K562 (cell line): ENCODE data around the gene PTPN7. TPM values are rescaled to one million over a fixed set of nuclear protein-coding genes. Genes with fewer than 3 reads are reported as not detected.
A peak's percentile ranks its signal among the peaks of the same experiment; 100 is the strongest.

Experiments used
- DIDO1 ChIP-seq: fragments of 450-650 bp; IDR thresholded peaks from 2 replicates; pipeline ENCODE4 v1.6.1; 2016; ENCODE audit warnings: low read depth, missing biosample characterization, missing genetic modification characterization
- E2F3 ChIP-seq: fragments of 250-450 bp; sonication (Bioruptor Pico); IDR thresholded peaks from 2 replicates; pipeline ENCODE4 v1.4.0; 2020; ENCODE audit warnings: mild to moderate bottlenecking
- HMGXB4 ChIP-seq: sonication (generic); formaldehyde crosslinking; IDR thresholded peaks from 2 replicates; pipeline ENCODE4 v1.8.1; 2023; ENCODE audit warnings: mild to moderate bottlenecking, missing genetic modification reagents
- MTA1 ChIP-seq: fragments of 450-650 bp; IDR thresholded peaks from 2 replicates; pipeline ENCODE4 v1.6.1; 2017; ENCODE audit warnings: borderline replicate concordance
- PBX2 ChIP-seq, 2 experiments: IDR thresholded peaks in 1 of 2; conservative IDR thresholded peaks in 1 of 2; 2 replicates each; pipeline ENCODE4 v1.6.1; 2016; ENCODE audit warnings: low read depth in 2 of 2, mild to moderate bottlenecking in 1 of 2, missing compliant biosample characterization in 1 of 2, missing genetic modification characterization in 1 of 2, moderate library complexity in 1 of 2
- RBM22 ChIP-seq: fragments of 200-400 bp; formaldehyde crosslinking; IDR thresholded peaks from 2 replicates; pipeline ENCODE4 v1.6.1; 2018; ENCODE audit warnings: low read length, low read depth; ENCODE audit not compliant: poor library complexity, severe bottlenecking
- TEAD1 ChIP-seq, 2 experiments: fragments of 450-650 bp in 1 of 2; sonication (generic) in 1 of 2; formaldehyde crosslinking; IDR thresholded peaks; 2 replicates each; pipeline versions ENCODE4 v1.4.0 to v1.8.0; 2020 to 2022; ENCODE audit warnings: mild to moderate bottlenecking in 2 of 2, missing genetic modification reagents in 1 of 2
- TFAP4 ChIP-seq: sonication (generic); formaldehyde crosslinking; IDR thresholded peaks from 2 replicates; pipeline ENCODE4 v1.8.0; 2022; ENCODE audit warnings: missing genetic modification reagents, mild to moderate bottlenecking, moderate library complexity, borderline replicate concordance
- ZFP91 ChIP-seq: sonication (generic); formaldehyde crosslinking; IDR thresholded peaks from 2 replicates; pipeline ENCODE4 v1.8.0; 2022; ENCODE audit warnings: mild to moderate bottlenecking, missing genetic modification reagents
- ZNF184 ChIP-seq: sonication (generic); formaldehyde crosslinking; IDR thresholded peaks from 2 replicates; pipeline ENCODE4 v1.5.0; 2020; ENCODE audit warnings: missing genetic modification reagents
- ZNF408 ChIP-seq: fragments of 250-450 bp; sonication (Bioruptor Pico); IDR thresholded peaks from 2 replicates; pipeline ENCODE4 v1.4.0; 2020; ENCODE audit warnings: low read depth, mild to moderate bottlenecking, moderate library complexity
- polyA plus RNA-seq, 8 experiments: library from polyadenylated mRNA; depleted of rRNA in 4 of 8; stranded (reverse) in 5 of 8; unstranded in 3 of 8; fragments of >200 nt; fragmentation: Nextera tagmentation in 2 of 8; fragmentation: Illumina TruSeq in 1 of 8; extraction: Ambion mirVana in 2 of 8; extraction: Trizol in 1 of 8; gene quantifications; 2 replicates each; pipeline versions ENCODE4 v1.2.1 to v1.2.3, GENCODE V29; 2011 to 2014; ENCODE audit warnings: inconsistent platforms in 1 of 8, missing spikeins in 1 of 8
- total RNA-seq, 7 experiments: library from RNA; depleted of rRNA in 6 of 7; stranded (reverse); fragments of >200 nt in 6 of 7; fragmentation: Illumina TruSeq in 2 of 7; extraction: Trizol in 2 of 7; gene quantifications; 2 replicates each; pipeline versions ENCODE4 v1.2.1 to v1.2.3, GENCODE V29; 2011 to 2021; ENCODE audit warnings: low replicate concordance in 1 of 7
- TF ChIP-seq, protein P1 (sequence below): fragments of 200-400 bp; formaldehyde crosslinking; IDR thresholded peaks from 2 replicates; pipeline ENCODE4 v1.6.1; 2017; ENCODE audit warnings: mild to moderate bottlenecking, low read depth, low read length, moderate library complexity
- TF ChIP-seq, protein P2 (sequence below): fragments of 450-650 bp; IDR thresholded peaks from 2 replicates; pipeline ENCODE4 v1.7.0; 2016; ENCODE audit warnings: borderline replicate concordance

Gene PTPN7
- total and polyA plus RNA-seq, 9 of the 15 experiments (the other 6 are each of a cell fraction or from before 2014, with no cell fraction given) = 18.7 to 144 (median 120) TPM

DNA sequence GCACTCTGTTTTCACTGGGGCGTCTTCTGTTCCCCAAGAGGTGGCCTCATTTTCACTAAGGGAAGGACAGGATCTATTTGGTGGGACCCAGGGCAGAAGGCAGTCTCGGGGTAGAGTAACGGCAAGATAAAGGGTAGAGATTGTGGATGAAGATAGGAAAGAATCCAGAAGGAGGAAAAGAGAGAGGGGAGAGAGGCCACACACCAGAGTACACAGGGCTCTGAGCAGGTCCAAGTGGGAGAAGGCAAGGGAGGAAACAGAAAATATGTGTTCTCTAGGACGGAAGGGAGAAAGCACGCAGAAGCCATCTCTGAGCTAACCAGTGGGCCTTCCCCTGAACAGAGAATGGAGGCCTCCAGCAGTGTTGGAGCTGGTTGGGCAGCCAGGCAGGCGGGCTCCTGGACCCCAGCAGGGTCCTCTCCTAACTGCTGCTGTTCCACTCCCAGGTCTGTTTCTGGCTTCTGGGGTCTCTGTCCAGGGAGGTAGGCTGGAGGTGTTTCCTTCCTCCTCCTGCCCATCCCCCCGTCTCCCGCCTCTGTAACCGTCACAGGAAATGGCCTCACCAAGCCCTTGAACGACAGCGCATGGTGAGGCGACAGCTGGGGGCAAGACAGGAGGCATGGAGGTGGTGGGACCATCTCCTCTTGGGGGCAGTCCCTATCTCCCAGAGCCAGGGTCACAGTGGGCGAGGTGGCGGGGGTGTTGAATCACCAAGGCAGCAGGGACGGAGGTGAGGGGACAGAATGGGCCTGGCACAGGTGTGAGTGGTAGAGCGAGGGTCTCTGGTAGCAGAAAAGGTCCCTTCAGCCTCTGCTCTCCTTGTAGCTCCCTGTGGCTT, 649 bp downstream of the PTPN7 start (continued):
- TF ChIP-seq E2F3 (CRISPR knock-in tag) (peak; percentile 65), HMGXB4 (CRISPR knock-in tag) (no peak), TFAP4 (peak; percentile 83), ZNF184 (CRISPR knock-in tag) (no peak), ZNF408 (no peak), MTA1 (peak; percentile 20), ZFP91 (CRISPR knock-in tag) (peak; percentile 56; the same call in 1 of the 2 replicates), TEAD1 (CRISPR knock-in tag; IDR thresholded peaks at IDR 0.05) (0 out of 4 replicates have a peak, but pooled peaks of 1 of the 2 experiments have one; percentile 76), PBX2 (CRISPR knock-in tag; IDR thresholded peaks at IDR 0.05; ENCODE audit: low read depth) (no peak), PBX2 (tag; conservative IDR thresholded peaks at IDR 0.05; ENCODE audit: low read depth) (0 out of 2 replicates have a peak, but pooled peaks have one; percentile 20), DIDO1 (no peak), RBM22 (no peak)
- TF ChIP-seq, protein P1, sequence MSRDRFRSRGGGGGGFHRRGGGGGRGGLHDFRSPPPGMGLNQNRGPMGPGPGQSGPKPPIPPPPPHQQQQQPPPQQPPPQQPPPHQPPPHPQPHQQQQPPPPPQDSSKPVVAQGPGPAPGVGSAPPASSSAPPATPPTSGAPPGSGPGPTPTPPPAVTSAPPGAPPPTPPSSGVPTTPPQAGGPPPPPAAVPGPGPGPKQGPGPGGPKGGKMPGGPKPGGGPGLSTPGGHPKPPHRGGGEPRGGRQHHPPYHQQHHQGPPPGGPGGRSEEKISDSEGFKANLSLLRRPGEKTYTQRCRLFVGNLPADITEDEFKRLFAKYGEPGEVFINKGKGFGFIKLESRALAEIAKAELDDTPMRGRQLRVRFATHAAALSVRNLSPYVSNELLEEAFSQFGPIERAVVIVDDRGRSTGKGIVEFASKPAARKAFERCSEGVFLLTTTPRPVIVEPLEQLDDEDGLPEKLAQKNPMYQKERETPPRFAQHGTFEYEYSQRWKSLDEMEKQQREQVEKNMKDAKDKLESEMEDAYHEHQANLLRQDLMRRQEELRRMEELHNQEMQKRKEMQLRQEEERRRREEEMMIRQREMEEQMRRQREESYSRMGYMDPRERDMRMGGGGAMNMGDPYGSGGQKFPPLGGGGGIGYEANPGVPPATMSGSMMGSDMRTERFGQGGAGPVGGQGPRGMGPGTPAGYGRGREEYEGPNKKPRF = no peak
- TF ChIP-seq, protein P2, sequence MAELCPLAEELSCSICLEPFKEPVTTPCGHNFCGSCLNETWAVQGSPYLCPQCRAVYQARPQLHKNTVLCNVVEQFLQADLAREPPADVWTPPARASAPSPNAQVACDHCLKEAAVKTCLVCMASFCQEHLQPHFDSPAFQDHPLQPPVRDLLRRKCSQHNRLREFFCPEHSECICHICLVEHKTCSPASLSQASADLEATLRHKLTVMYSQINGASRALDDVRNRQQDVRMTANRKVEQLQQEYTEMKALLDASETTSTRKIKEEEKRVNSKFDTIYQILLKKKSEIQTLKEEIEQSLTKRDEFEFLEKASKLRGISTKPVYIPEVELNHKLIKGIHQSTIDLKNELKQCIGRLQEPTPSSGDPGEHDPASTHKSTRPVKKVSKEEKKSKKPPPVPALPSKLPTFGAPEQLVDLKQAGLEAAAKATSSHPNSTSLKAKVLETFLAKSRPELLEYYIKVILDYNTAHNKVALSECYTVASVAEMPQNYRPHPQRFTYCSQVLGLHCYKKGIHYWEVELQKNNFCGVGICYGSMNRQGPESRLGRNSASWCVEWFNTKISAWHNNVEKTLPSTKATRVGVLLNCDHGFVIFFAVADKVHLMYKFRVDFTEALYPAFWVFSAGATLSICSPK = 0 out of 2 replicates have a peak, but pooled peaks have one; percentile 35
